ENCODE data around the gene PCDHB13.
"Not testable (repeated sequence)": the region's sequence is repeated elsewhere in the genome, so short reads cannot be mapped to it uniquely, and the experiment has no call there.

PCDHB13 gene

DNA sequence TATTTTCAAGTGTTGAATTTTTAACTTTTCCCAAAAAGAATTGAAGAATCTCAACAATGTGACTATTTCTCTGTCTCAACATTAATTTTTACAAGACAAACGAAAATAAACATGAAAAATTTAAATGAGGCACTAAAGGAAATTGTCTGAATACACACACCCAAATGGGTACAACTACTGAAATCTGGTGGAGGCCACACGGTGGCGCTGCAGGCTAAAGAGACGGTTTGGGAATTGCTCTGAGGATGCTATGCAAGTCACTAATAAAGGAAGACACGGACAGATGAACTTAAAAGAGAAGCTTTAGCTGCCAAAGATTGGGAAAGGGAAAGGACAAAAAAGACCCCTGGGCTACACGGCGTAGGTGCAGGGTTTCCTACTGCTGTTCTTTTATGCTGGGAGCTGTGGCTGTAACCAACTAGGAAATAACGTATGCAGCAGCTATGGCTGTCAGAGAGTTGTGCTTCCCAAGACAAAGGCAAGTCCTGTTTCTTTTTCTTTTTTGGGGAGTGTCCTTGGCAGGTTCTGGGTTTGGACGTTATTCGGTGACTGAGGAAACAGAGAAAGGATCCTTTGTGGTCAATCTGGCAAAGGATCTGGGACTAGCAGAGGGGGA lies 21.5 kb upstream of the PCDHB13 start, which contains the start of gene PCDHB10:
Gene PCDHB10, plus strand, starts transcription at position 244 of the 616 bp plus-strand sequence. Its CDS starts 200 bp downstream, at position 444.
- DNase-seq (ENCODE audit: insufficient read length, low spot score) (peak; percentile 79), FAIRE-seq (no peak)
- no peak for TF ChIP-seq POLR2A (IDR thresholded peaks at IDR 0.05; ENCODE audit: low read depth, low read length)

DNA sequence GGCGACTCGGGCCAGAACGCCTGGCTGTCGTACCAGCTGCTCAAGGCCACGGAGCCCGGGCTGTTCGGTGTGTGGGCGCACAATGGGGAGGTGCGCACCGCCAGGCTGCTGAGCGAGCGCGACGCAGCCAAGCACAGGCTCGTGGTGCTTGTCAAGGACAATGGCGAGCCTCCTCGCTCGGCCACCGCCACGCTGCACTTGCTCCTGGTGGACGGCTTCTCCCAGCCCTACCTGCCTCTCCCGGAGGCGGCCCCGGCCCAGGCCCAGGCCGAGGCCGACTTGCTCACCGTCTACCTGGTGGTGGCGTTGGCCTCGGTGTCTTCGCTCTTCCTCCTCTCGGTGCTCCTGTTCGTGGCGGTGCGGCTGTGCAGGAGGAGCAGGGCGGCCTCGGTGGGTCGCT lies 19.4 kb upstream of the PCDHB13 start:
- not testable (repeated sequence) for DNase-seq (ENCODE audit: insufficient read length, low spot score); FAIRE-seq

DNA sequence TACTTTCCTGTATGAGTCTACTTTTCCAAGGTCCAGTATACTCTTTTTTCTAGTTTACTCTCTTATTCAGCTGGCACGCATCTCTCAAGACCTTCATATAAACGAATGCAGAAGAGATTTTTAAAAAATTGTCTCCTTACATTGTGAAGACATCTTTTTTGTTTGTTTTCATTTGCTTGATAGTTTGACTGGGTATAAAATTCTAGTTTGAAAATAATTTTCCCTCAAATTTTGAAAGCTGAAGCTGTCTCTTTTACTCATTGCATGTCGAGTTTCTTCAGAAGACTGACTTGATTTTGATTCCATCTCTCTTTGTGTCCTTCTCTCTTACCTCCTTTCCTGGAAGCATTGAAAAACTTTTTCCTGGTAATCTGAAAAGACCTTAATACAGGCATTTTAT lies 17.4 kb upstream of the PCDHB13 start:
- no peak for TF ChIP-seq POLR2A (IDR thresholded peaks at IDR 0.05; ENCODE audit: low read depth, low read length)
- DNase-seq (ENCODE audit: insufficient read length, low spot score) (no peak), FAIRE-seq (no peak)

DNA sequence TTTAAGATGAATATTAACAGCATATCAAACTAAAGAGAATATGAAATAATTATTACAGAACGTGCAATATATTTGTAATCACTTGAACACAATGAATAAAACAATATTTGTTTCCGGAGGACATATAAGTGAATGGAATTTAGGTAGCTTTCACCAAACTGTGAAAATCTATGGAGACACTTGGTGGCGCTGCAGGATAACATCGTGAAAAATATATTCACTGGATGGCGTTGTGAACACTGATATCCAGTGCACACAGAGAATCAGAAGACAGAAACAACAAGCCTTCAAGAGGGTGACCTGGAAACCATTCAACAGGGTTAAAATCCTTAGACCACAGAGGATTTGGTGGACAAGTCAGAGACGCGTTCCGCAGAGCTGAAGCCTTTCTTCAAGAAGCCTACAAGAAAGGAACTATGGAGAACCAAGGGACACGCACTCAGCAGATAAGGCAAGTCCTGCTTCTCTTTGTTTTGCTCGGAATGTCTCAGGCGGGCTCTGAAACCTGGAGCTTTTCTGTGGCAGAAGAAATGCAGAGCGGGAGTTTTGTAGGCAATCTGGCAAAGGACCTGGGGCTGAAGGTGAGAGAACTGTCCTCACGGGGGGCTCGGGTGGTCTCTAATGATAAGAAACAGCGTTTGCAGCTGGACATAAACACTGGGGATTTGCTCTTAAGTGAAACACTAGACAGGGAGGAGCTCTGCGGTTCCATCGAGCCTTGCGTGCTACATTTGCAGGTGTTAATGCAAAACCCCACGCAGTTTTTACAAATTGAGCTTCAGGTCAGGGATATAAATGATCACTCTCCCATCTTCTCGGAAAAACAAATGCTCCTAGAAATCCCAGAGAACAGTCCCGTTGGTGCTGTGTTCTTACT lies 14.1 kb upstream of the PCDHB13 start, which contains the start of gene PCDHB11:
Gene PCDHB11, plus strand, starts transcription at position 269 of the 877 bp plus-strand sequence. Its CDS starts 148 bp downstream, at position 417.
- FAIRE-seq (peak; percentile 91), DNase-seq (ENCODE audit: insufficient read length, low spot score) (peak; percentile 34)
- TF ChIP-seq POLR2A (IDR thresholded peaks at IDR 0.05; ENCODE audit: low read depth, low read length) = no peak

DNA sequence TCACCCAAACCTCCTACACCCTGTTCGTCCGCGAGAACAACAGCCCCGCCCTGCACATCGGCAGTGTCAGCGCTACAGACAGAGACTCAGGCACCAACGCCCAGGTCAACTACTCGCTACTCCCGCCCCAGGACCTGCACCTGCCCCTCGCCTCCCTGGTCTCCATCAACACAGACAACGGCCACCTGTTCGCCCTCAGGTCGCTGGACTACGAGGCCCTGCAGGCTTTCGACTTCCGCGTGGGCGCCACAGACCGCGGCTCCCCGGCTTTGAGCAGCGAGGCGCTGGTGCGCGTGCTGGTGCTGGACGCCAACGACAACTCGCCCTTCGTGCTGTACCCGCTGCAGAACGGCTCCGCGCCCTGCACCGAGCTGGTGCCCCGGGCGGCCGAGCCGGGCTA lies 12.6 kb upstream of the PCDHB13 start:
- not testable (repeated sequence) for DNase-seq (ENCODE audit: insufficient read length, low spot score); FAIRE-seq

DNA sequence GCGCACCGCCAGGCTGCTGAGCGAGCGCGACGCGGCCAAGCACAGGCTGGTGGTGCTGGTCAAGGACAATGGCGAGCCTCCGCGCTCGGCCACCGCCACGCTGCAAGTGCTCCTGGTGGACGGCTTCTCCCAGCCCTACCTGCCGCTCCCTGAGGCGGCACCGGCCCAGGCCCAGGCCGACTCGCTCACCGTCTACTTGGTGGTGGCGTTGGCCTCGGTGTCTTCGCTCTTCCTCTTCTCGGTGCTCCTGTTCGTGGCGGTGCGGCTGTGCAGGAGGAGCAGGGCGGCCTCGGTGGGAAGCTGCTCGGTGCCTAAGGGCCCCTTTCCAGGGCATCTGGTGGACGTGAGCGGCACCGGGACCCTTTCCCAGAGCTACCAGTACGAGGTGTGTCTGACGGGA lies 12.1 kb upstream of the PCDHB13 start:
- FAIRE-seq; DNase-seq (ENCODE audit: insufficient read length, low spot score): not testable (repeated sequence)

DNA sequence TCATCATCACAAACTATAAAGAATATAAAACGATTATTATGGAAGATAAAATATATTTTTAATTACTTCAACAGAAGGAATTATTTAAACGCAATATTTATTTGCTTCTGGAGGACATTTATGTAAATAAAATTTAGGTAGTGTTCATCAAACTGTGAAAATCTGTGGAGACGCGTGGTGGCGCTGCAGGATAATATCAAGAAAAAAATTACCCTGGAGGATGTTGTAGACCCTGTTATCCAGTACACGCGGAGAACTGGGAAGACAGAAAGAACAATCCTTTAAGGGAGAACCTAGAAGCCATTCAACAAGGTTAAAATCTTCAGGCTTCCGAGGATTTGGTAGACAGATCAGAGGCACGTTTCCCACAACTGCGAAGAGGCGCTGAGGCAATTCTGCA lies 5.2 kb upstream of the PCDHB13 start, which contains the start of gene PCDHB12:
Gene PCDHB12, plus strand, starts transcription at position 242 of the 400 bp plus-strand sequence. CDS start 189 bp downstream, outside the sequence.
- no peak for DNase-seq (ENCODE audit: insufficient read length, low spot score)
- FAIRE-seq = no peak
- no peak for TF ChIP-seq POLR2A (IDR thresholded peaks at IDR 0.05; ENCODE audit: low read depth, low read length)

DNA sequence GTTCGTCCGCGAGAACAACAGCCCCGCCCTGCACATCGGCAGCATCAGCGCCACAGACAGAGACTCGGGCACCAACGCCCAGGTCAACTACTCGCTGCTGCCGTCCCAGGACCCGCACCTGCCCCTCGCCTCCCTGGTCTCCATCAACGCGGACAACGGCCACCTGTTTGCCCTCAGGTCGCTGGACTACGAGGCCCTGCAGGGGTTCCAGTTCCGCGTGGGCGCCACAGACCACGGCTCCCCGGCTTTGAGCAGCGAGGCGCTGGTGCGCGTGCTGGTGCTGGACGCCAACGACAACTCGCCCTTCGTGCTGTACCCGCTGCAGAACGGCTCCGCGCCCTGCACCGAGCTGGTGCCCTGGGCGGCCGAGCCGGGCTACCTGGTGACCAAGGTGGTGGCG lies 3.4 kb upstream of the PCDHB13 start:
- not testable (repeated sequence) for DNase-seq (ENCODE audit: insufficient read length, low spot score); FAIRE-seq

DNA sequence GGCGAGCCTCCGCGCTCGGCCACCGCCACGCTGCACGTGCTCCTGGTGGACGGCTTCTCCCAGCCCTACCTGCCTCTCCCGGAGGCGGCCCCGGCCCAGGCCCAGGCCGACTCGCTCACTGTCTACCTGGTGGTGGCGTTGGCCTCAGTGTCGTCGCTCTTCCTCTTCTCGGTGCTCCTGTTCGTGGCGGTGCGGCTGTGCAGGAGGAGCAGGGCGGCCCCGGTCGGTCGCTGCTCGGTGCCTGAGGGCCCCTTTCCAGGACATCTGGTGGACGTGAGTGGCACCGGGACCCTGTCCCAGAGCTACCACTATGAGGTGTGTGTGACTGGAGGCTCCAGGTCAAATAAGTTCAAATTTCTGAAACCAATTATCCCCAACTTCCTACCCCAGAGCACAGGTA lies 2.9 kb upstream of the PCDHB13 start:
- not testable (repeated sequence) for DNase-seq (ENCODE audit: insufficient read length, low spot score); FAIRE-seq

DNA sequence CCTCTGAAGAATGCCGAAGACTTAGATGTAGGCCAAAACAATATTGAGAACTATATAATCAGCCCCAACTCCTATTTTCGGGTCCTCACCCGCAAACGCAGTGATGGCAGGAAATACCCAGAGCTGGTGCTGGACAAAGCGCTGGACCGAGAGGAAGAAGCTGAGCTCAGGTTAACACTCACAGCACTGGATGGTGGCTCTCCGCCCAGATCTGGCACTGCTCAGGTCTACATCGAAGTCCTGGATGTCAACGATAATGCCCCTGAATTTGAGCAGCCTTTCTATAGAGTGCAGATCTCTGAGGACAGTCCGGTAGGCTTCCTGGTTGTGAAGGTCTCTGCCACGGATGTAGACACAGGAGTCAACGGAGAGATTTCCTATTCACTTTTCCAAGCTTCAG lies 864 bp downstream of the PCDHB13 start:
- not testable (repeated sequence) for FAIRE-seq; DNase-seq (ENCODE audit: insufficient read length, low spot score)

DNA sequence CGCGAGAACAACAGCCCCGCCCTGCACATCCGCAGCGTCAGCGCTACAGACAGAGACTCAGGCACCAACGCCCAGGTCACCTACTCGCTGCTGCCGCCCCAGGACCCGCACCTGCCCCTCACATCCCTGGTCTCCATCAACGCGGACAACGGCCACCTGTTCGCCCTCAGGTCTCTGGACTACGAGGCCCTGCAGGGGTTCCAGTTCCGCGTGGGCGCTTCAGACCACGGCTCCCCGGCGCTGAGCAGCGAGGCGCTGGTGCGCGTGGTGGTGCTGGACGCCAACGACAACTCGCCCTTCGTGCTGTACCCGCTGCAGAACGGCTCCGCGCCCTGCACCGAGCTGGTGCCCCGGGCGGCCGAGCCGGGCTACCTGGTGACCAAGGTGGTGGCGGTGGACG lies 1.8 kb downstream of the PCDHB13 start:
- DNase-seq (ENCODE audit: insufficient read length, low spot score); FAIRE-seq: not testable (repeated sequence)

DNA sequence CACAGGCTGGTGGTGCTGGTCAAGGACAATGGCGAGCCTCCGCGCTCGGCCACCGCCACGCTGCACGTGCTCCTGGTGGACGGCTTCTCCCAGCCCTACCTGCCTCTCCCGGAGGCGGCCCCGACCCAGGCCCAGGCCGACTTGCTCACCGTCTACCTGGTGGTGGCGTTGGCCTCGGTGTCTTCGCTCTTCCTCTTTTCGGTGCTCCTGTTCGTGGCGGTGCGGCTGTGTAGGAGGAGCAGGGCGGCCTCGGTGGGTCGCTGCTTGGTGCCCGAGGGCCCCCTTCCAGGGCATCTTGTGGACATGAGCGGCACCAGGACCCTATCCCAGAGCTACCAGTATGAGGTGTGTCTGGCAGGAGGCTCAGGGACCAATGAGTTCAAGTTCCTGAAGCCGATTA lies 2.3 kb downstream of the PCDHB13 start:
- FAIRE-seq; DNase-seq (ENCODE audit: insufficient read length, low spot score): not testable (repeated sequence)

DNA sequence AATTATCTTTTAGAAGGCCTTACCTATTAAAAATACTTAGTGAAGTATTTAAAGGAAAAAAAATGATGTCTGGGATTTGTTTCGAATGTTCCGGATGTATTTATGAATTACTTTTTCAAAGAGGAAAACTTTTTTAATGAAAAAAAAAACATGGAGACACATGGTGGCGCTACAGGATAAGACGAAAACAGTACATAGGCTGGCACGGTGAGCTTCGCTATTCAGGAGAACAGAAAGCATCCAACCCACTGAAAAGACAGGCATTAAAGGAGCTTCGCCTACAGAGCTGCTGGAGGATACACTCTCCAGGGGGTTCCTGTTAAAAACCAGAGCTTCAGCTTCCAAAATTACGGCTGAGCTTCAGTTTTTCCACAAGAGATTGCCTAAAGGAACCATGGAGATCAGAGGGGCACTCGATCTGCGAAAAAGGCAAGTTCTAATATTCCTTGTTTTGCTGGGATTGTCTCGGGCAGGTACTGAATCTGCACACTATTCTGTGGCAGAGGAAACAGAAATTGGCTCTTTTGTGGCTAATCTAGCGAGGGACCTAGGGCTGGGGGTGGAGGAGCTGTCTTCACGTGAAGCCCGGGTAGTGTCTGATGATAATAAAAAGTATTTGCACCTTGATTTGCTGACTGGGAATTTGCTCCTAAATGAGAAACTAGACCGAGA lies 9.5 kb downstream of the PCDHB13 start, which contains the start of gene PCDHB14:
Gene PCDHB14, plus strand, starts transcription at position 232 of the 672 bp plus-strand sequence. Its CDS starts 163 bp downstream, at position 395.
- peak; percentile 86 for FAIRE-seq
- TF ChIP-seq POLR2A (IDR thresholded peaks at IDR 0.05; ENCODE audit: low read depth, low read length) = no peak
- DNase-seq (ENCODE audit: insufficient read length, low spot score) = peak; percentile 54

DNA sequence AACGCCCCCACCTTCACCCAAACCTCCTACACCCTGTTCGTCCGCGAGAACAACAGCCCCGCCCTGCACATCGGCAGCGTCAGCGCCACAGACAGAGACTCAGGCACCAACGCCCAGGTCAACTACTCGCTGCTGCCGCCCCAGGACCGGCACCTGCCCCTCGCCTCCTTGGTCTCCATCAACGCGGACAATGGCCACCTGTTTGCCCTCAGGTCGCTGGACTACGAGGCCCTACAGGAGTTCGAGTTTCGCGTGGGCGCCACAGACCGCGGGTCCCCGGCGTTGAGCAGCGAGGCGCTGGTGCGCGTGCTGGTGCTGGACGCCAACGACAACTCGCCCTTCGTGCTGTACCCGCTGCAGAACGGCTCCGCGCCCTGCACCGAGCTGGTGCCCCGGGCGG lies 11.1 kb downstream of the PCDHB13 start:
- DNase-seq (ENCODE audit: insufficient read length, low spot score); FAIRE-seq: not testable (repeated sequence)

DNA sequence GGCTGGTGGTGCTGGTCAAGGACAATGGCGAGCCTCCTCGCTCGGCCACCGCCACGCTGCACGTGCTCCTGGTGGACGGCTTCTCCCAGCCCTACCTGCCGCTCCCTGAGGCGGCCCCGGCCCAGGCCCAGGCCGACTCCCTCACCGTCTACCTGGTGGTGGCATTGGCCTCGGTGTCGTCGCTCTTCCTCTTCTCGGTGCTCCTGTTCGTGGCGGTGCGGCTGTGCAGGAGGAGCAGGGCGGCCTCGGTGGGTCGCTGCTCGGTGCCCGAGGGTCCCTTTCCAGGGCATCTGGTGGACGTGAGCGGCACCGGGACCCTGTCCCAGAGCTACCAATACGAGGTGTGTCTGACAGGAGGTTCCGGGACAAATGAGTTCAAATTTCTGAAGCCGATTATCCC lies 11.7 kb downstream of the PCDHB13 start:
- FAIRE-seq; DNase-seq (ENCODE audit: insufficient read length, low spot score): not testable (repeated sequence)

All from H54 (cell line).